Calu3 (cell line): ENCODE data around the gene PARD3. TPM values are rescaled to one million over a fixed set of nuclear protein-coding genes. Genes with fewer than 3 reads are reported as not detected.
"Not testable (repeated sequence)": the region's sequence is repeated elsewhere in the genome, so short reads cannot be mapped to it uniquely, and the experiment has no call there.

Experiments used
- BruUV-seq: library from RNA; stranded (reverse); fragments of 400-500 nt; replicated peaks from 2 replicates; lab custom pipeline; 2021; lab: Mats Ljungman, UMichigan
- CTCF ChIA-PET: fragments of 300-600 bp; sonication (Branson Sonifier 250); formaldehyde crosslinking; loops from one replicate; lab custom pipeline; 2022; ENCODE audit warnings: antibody characterized with exemption; lab: Charles Lee
- DNase-seq: peaks from one replicate; pipeline ENCODE4 v3.0.0; 2022
- H3K27ac Mint-ChIP-seq: one replicate; pipeline ENCODE4 v1.8.0; 2022; ENCODE audit warnings: mixed read lengths; ENCODE audit not compliant: unreplicated experiment
- H3K27me3 Mint-ChIP-seq: one replicate; pipeline ENCODE4 v1.8.0; 2022; ENCODE audit warnings: mixed read lengths; ENCODE audit not compliant: unreplicated experiment
- H3K36me3 Mint-ChIP-seq: one replicate; pipeline ENCODE4 v1.8.0; 2022; ENCODE audit warnings: mild to moderate bottlenecking, moderate library complexity, mixed read lengths; ENCODE audit not compliant: insufficient read depth, unreplicated experiment
- H3K4me1 Mint-ChIP-seq: one replicate; pipeline ENCODE4 v1.8.0; 2022; ENCODE audit warnings: mild to moderate bottlenecking, low read depth, mixed read lengths; ENCODE audit not compliant: unreplicated experiment
- H3K4me3 Mint-ChIP-seq: one replicate; pipeline ENCODE4 v1.8.0; 2022; ENCODE audit warnings: mild to moderate bottlenecking, low read depth, moderate library complexity, mixed read lengths; ENCODE audit not compliant: unreplicated experiment
- H3K9me3 Mint-ChIP-seq: one replicate; pipeline ENCODE4 v1.8.0; 2022; ENCODE audit warnings: low read depth, mixed read lengths; ENCODE audit not compliant: unreplicated experiment
- intact Hi-C: fragments of 100-400 bp; cut with micrococcal nuclease; formaldehyde crosslinking; loops from one replicate; pipeline ENCODE4 v1.10.0; 2022; ENCODE audit not compliant: unreplicated experiment
- total RNA-seq: library from RNA; stranded (reverse); gene quantifications from 2 replicates; pipeline ENCODE4 v1.2.3, GENCODE V29; 2022
- TF ChIP-seq, protein P1 (sequence below): fragments of 200-600 bp; IDR thresholded peaks from one replicate; pipeline ENCODE4 v1.8.0; 2022; ENCODE audit warnings: antibody characterized with exemption; ENCODE audit not compliant: unreplicated experiment

PARD3 gene
- total RNA-seq, 1 experiment from 2014 or later, result 62.4 TPM

DNA sequence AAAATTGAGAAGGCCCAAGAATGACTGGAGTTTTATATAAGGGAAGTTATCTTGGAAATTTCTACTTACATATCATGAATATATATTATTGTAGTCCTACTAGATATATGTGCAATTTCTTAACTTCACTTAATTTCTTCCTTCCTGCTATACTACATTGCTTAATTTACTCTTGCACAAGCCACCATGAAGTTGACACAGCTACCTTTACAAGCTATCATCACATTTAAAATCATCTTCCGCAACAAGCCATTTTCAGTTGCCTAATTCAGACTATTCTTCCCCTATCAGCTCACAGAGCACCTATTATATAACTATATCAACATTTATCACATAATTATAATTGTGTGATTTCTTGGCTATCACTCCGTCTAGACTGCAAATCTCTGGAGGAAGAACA lies 418.4 kb downstream of the PARD3 start:
- TF ChIP-seq, protein P1, sequence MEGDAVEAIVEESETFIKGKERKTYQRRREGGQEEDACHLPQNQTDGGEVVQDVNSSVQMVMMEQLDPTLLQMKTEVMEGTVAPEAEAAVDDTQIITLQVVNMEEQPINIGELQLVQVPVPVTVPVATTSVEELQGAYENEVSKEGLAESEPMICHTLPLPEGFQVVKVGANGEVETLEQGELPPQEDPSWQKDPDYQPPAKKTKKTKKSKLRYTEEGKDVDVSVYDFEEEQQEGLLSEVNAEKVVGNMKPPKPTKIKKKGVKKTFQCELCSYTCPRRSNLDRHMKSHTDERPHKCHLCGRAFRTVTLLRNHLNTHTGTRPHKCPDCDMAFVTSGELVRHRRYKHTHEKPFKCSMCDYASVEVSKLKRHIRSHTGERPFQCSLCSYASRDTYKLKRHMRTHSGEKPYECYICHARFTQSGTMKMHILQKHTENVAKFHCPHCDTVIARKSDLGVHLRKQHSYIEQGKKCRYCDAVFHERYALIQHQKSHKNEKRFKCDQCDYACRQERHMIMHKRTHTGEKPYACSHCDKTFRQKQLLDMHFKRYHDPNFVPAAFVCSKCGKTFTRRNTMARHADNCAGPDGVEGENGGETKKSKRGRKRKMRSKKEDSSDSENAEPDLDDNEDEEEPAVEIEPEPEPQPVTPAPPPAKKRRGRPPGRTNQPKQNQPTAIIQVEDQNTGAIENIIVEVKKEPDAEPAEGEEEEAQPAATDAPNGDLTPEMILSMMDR, result no peak
- DNase-seq, result no peak
- Mint-ChIP-seq H3K4me1 (no peaks in the 10 kb centered on the region), H3K9me3 (no peaks in the 10 kb centered on the region), H3K4me3 (no peak overlapping the region), H3K36me3 (no peaks in the 10 kb centered on the region), H3K27me3 (no peaks in the 10 kb centered on the region), H3K27ac (no peak overlapping the region)
- intact Hi-C loops, result no loop called here
- BruUV-seq, result no TSS peak
- CTCF ChIA-PET, result no interaction called here

GRCh38 chr10:34392641-34393170 lies 422.4 kb downstream of the PARD3 start:
- no peak for DNase-seq
- Mint-ChIP-seq H3K9me3 (no peaks in the 10 kb centered on the region), H3K27ac (no peak overlapping the region), H3K4me3 (no peak overlapping the region), H3K4me1 (no peaks in the 10 kb centered on the region), H3K36me3 (no peaks in the 10 kb centered on the region), H3K27me3 (no peaks in the 10 kb centered on the region)
- CTCF ChIA-PET, result interaction anchor here (0.7 kb wide), 1 partner anchor 40 kb away, joined by 4 read pairs; no protein-coding TSS in a partner anchor
- intact Hi-C loops, result no loop called here
- no TSS peak for BruUV-seq
- TF ChIP-seq, protein P1, result no peak

GRCh38 chr10:34391168-34391567 lies 423.9 kb downstream of the PARD3 start:
- CTCF ChIA-PET, result interaction anchor here (0.7 kb wide), 1 partner anchor 260 kb away, joined by 3 read pairs; no protein-coding TSS in a partner anchor
- H3K4me1 Mint-ChIP-seq, H3K27ac Mint-ChIP-seq, BruUV-seq, intact Hi-C loops, H3K9me3 Mint-ChIP-seq, H3K4me3 Mint-ChIP-seq, DNase-seq, H3K27me3 Mint-ChIP-seq, H3K36me3 Mint-ChIP-seq: not testable (repeated sequence)

DNA sequence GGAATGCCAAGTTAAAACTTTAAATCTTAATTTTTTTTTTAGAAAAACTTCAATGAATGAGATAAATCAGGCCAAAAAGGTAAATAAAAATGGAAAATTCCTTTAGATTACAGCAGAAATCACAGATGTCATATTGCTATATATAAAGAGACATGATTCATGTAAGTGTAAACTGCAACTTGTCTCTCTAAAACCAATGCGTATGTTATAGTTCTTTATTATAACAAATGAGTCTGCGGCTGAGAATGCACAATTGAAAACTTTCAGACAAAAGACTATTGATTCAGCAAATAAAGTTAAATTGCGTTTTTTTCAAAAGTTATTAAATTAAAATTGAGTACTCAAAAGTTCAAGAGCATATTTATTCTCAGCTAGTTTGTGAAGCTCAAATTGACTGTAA lies 425.3 kb downstream of the PARD3 start:
- no peak overlapping the region for H3K27ac Mint-ChIP-seq
- CTCF ChIA-PET, result no interaction called here

DNA sequence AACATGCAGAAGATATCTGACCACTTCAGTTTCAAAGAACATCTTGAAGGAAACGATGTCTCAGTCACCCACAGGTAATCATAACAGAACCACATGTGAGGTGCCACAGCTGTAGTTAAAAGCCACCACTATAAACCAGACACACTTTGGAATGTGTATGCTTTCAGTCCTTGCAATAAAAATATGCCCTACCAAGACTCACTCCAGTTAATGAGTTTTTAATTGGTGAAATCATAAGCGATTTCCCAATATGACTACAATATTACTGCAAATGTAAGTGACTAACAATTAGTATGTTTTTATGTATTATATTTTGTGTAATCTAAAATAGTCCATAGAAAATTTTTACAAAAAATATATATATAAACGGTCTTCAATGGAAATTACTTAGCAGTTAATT lies 428.2 kb downstream of the PARD3 start:
- CTCF ChIA-PET, result no interaction called here
- no peaks in the 10 kb centered on the region for H3K36me3 Mint-ChIP-seq
- no peak overlapping the region for H3K4me3 Mint-ChIP-seq
- TF ChIP-seq, protein P1, result no peak
- DNase-seq, result no peak
- no peak overlapping the region for H3K27ac Mint-ChIP-seq
- intact Hi-C loops, result no loop called here
- no peaks in the 10 kb centered on the region for H3K27me3 Mint-ChIP-seq
- no peaks in the 10 kb centered on the region for H3K9me3 Mint-ChIP-seq
- no TSS peak for BruUV-seq
- no peaks in the 10 kb centered on the region for H3K4me1 Mint-ChIP-seq

More for the DNA sequence above, 425.3 kb downstream of the PARD3 start:
- Mint-ChIP-seq H3K4me3 (no peak overlapping the region), H3K4me1 (no peaks in the 10 kb centered on the region), H3K36me3 (no peaks in the 10 kb centered on the region), H3K9me3 (no peaks in the 10 kb centered on the region), H3K27me3 (no peaks in the 10 kb centered on the region)
- BruUV-seq, result no TSS peak
- TF ChIP-seq, protein P1, result no peak
- DNase-seq, result no peak
- intact Hi-C loops, result no loop called here
